Mesenchymal stem cell (in vitro differentiated cells and primary cell): ENCODE measurements around the gene GABRA4.

Experiments used
- DNase-seq: peaks from one replicate; pipeline ENCODE4 v3.0.0-alpha.2; 2013
- H2AFZ ChIP-seq: one replicate; pipeline ENCODE4 v1.6.1; 2013; ENCODE audit warnings: low read depth, mild to moderate bottlenecking, control low read depth, inconsistent platforms, low read length, moderate library complexity
- H2AK5ac ChIP-seq: 2 replicates; pipeline ENCODE4 v1.6.1; 2013; ENCODE audit warnings: low read length, moderate library complexity, mild to moderate bottlenecking, inconsistent platforms; ENCODE audit not compliant: severe bottlenecking
- H2BK120ac ChIP-seq: one replicate; pipeline ENCODE4 v1.6.1; 2013; ENCODE audit warnings: low read depth, mild to moderate bottlenecking, inconsistent platforms, low read length, moderate library complexity
- H2BK12ac ChIP-seq, 2 experiments: one replicate each; pipeline ENCODE4 v1.6.1; 2013; ENCODE audit warnings: inconsistent platforms in 2 of 2, low read length in 2 of 2, mild to moderate bottlenecking in 2 of 2, moderate library complexity in 2 of 2, control low read depth in 1 of 2
- H2BK15ac ChIP-seq: one replicate; pipeline ENCODE4 v1.6.1; 2013; ENCODE audit warnings: mild to moderate bottlenecking, low read depth, inconsistent platforms; ENCODE audit not compliant: poor library complexity, severe bottlenecking
- H2BK5ac ChIP-seq: 2 replicates; pipeline ENCODE4 v1.6.1; 2013; ENCODE audit warnings: low read depth, mild to moderate bottlenecking, low read length, control low read depth, inconsistent platforms; ENCODE audit not compliant: poor library complexity, severe bottlenecking
- H3K14ac ChIP-seq, 2 experiments: one replicate each; pipeline ENCODE4 v1.6.1; 2013; ENCODE audit warnings: inconsistent platforms in 2 of 2, low read length in 2 of 2, control low read depth in 1 of 2, mild to moderate bottlenecking in 1 of 2, moderate library complexity in 1 of 2
- H3K18ac ChIP-seq, 2 experiments: one replicate each; pipeline ENCODE4 v1.6.1; 2013; ENCODE audit warnings: inconsistent platforms in 2 of 2, low read length in 2 of 2, control low read depth in 1 of 2, low read depth in 1 of 2, mild to moderate bottlenecking in 1 of 2
- H3K23ac ChIP-seq, 2 experiments: one replicate each; pipeline ENCODE4 v1.6.1; 2013; ENCODE audit warnings: inconsistent platforms in 2 of 2, low read length in 2 of 2, mild to moderate bottlenecking in 2 of 2, moderate library complexity in 2 of 2, control low read depth in 1 of 2
- H3K27ac ChIP-seq: 2 replicates; pipeline ENCODE4 v1.5.1; 2013; ENCODE audit warnings: mild to moderate bottlenecking, moderate library complexity, low read length, control low read depth, inconsistent platforms; ENCODE audit not compliant: poor library complexity, severe bottlenecking
- H3K27me3 ChIP-seq, 2 experiments: 2 replicates each; pipeline versions ENCODE4 v1.6.1 to v1.7.0; 2013; ENCODE audit warnings: low read length in 2 of 2, mild to moderate bottlenecking in 2 of 2, moderate library complexity in 2 of 2, control low read depth in 1 of 2, inconsistent platforms in 1 of 2; ENCODE audit not compliant: control insufficient read depth in 1 of 2, insufficient read depth in 1 of 2
- H3K36me3 ChIP-seq, 2 experiments: 2 replicates each; pipeline versions ENCODE4 v1.6.1 to v1.7.0; 2013; ENCODE audit warnings: low read length in 2 of 2, control low read depth in 1 of 2, inconsistent platforms in 1 of 2, low read depth in 1 of 2, mild to moderate bottlenecking in 1 of 2; ENCODE audit not compliant: insufficient read depth in 2 of 2, control insufficient read depth in 1 of 2
- H3K4ac ChIP-seq, 2 experiments: one replicate each; pipeline ENCODE4 v1.6.1; 2013; ENCODE audit warnings: inconsistent platforms in 2 of 2, low read length in 2 of 2, mild to moderate bottlenecking in 2 of 2, moderate library complexity in 2 of 2, control low read depth in 1 of 2, low read depth in 1 of 2
- H3K4me1 ChIP-seq: 2 replicates; pipeline ENCODE4 v1.6.1; 2013; ENCODE audit warnings: low read depth, low read length, control low read depth; ENCODE audit not compliant: control insufficient read depth, insufficient read depth
- H3K4me2 ChIP-seq: 2 replicates; pipeline ENCODE4 v1.6.1; 2013; ENCODE audit warnings: low read length, mild to moderate bottlenecking, inconsistent platforms; ENCODE audit not compliant: poor library complexity, severe bottlenecking
- H3K4me3 ChIP-seq, 2 experiments: 2 replicates each; pipeline versions ENCODE4 v1.5.1 to v1.7.0; 2013; ENCODE audit warnings: low read length in 2 of 2, mild to moderate bottlenecking in 2 of 2, control low read depth in 1 of 2, low read depth in 1 of 2; ENCODE audit not compliant: insufficient read depth in 1 of 2
- H3K79me1 ChIP-seq: replicated peaks from 2 replicates; pipeline ENCODE4 v1.6.1; 2013; ENCODE audit warnings: mild to moderate bottlenecking, control low read depth, low read length, inconsistent platforms; ENCODE audit not compliant: poor library complexity, severe bottlenecking
- H3K9ac ChIP-seq: 2 replicates; pipeline ENCODE4 v1.7.0; 2013; ENCODE audit warnings: mild to moderate bottlenecking, low read length, moderate library complexity
- H3K9me3 ChIP-seq: 2 replicates; pipeline ENCODE4 v1.7.0; 2013; ENCODE audit warnings: mild to moderate bottlenecking, low read length; ENCODE audit not compliant: control insufficient read depth
- H4K8ac ChIP-seq: one replicate; pipeline ENCODE4 v1.6.1; 2013; ENCODE audit warnings: inconsistent platforms, mild to moderate bottlenecking, low read length, moderate library complexity
- H4K91ac ChIP-seq: one replicate; pipeline ENCODE4 v1.6.1; 2013; ENCODE audit warnings: mild to moderate bottlenecking, low read length, inconsistent platforms
- WGBS: methylation state at CpG from one replicate; pipeline ENCODE4 v1.1.7; 2013; ENCODE audit warnings: mixed read lengths; 5-methylcytosine and 5-hydroxymethylcytosine counted together

The GABRA4 gene

DNA sequence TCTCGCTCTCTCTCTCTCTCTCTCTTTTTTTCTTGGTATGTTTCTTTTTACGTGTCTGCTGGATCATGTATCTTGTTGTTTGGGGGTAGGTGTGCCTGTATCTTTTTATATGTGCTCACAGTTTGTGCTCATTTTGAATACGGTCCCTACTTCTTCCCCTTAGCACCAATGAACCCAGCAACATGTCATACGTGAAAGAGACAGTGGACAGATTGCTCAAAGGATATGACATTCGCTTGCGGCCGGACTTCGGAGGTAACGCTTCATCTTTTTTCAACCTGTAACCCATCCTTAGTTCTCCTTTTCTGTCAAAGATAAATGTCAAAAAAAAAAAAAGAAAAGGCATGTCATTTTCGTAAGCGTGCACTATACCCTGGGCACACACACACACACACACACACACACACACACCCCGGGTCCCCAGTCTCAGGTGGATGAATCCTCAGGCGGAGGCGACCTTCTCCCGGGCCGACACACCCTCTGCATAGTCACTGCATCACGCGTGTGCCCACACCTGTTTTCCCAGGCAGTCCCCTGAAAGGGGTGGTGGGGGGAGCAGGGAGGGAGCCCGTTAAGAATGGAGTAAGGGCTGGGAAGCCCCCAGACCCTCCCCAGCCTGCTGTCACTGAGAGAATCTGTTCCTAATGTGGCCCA is 38.5 kb upstream of the GABRA4 start:
- H3K27ac ChIP-seq = no peak overlapping the region
- no peak overlapping the region for H2BK5ac ChIP-seq
- H2BK12ac ChIP-seq = no peak overlapping the region
- no peak for DNase-seq
- no peaks in the 10 kb centered on the region for H3K79me1 ChIP-seq
- no peak overlapping the region for H3K14ac ChIP-seq
- WGBS = under 1% methylated on average over 10 of the region's 19 CpGs
- H2AFZ ChIP-seq = peak overlapping the region; percentile 75
- H4K8ac ChIP-seq = no peak overlapping the region
- no peak overlapping the region for H2AK5ac ChIP-seq
- H2BK15ac ChIP-seq = no peak overlapping the region
- H3K18ac ChIP-seq = peak overlapping the region; percentile 23 to 64
- peak overlapping the region in 1 of 2 experiments; percentile 55 for H3K4ac ChIP-seq
- H2BK120ac ChIP-seq = no peak overlapping the region
- H3K4me2 ChIP-seq = peak overlapping the region; percentile 87
- H3K27me3 ChIP-seq = peaks cover 0 to 49% of the 10 kb centered on the region in 2 experiments
- H4K91ac ChIP-seq = no peak overlapping the region
- peaks cover 8% of the 10 kb centered on the region for H3K4me1 ChIP-seq
- no peaks in the 10 kb centered on the region for H3K9me3 ChIP-seq
- H3K9ac ChIP-seq = peak overlapping the region; percentile 21
- H3K4me3 ChIP-seq = peak overlapping the region; percentile 58 to 77
- no peaks in the 10 kb centered on the region for H3K36me3 ChIP-seq
- no peak overlapping the region for H3K23ac ChIP-seq

- Histone ChIP-seq H3K27ac (no peak within 1 kb of the TSS), H3K9me3 (no peaks in the 10 kb centered on the region), H3K23ac (no peak within 1 kb of the TSS), H2BK15ac (no peak within 1 kb of the TSS), H3K4me2 (peak within 1 kb of the TSS; percentile 87), H2AK5ac (no peak within 1 kb of the TSS), H3K9ac (peak within 1 kb of the TSS; percentile 21), H2AFZ (peak within 1 kb of the TSS; percentile 75), H2BK12ac (peak within 1 kb of the TSS in 1 of 2 experiments; percentile 29), H3K4ac (peak within 1 kb of the TSS in 1 of 2 experiments; percentile 55), H2BK120ac (no peak within 1 kb of the TSS), H4K91ac (no peak within 1 kb of the TSS), H3K4me1 (peaks cover 8% of the 10 kb centered on the region), H3K18ac (peak within 1 kb of the TSS; percentile 23 to 64), H3K79me1 (no peaks in the 10 kb centered on the region), H4K8ac (no peak within 1 kb of the TSS), H2BK5ac (no peak within 1 kb of the TSS), H3K27me3 (peaks cover 0 to 44% of the 10 kb centered on the region in 2 experiments), H3K14ac (no peak within 1 kb of the TSS), H3K36me3 (no peaks in the 10 kb centered on the region), H3K4me3 (peak within 1 kb of the TSS; percentile 58 to 77)
- WGBS = 6% methylated on average over 20 of the region's 20 CpGs
- DNase-seq = peak; percentile 70
Observed at GRCh38 chr4:47031011-47031678, 37.8 kb upstream of the GABRA4 start, which contains the start of gene GABRB1. Gene GABRB1, plus strand, starts transcription at chr4:47031567.

DNA sequence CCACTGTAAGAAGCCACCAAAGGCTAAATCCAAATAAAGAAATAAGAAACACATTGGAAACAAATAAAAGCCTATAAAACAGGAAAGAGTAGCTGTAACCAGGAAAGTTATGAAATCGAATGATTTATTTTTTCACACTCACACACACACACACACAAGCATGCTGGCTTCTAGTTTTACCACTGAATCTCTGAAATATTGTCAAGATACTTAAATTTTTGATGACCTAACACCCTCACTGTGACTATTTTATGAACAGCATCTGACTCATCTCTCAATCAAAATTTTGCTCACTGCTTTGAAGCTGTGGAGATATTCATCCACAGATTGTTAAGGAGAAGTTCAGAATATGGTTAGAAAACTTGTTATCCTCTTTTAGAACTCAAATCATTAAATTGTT is 24.1 kb upstream of the GABRA4 start:
- Histone ChIP-seq H2AK5ac (no peak overlapping the region), H3K9me3 (no peaks in the 10 kb centered on the region), H3K9ac (no peak overlapping the region), H4K8ac (no peak overlapping the region), H4K91ac (no peak overlapping the region), H3K4me3 (no peak overlapping the region), H2BK15ac (no peak overlapping the region), H3K23ac (no peak overlapping the region), H3K36me3 (no peaks in the 10 kb centered on the region), H3K18ac (no peak overlapping the region), H3K27ac (no peak overlapping the region), H2BK120ac (no peak overlapping the region), H3K14ac (no peak overlapping the region), H3K79me1 (no peaks in the 10 kb centered on the region), H3K27me3 (no peaks in the 10 kb centered on the region), H3K4ac (no peak overlapping the region), H2BK5ac (no peak overlapping the region), H3K4me2 (no peak overlapping the region), H3K4me1 (no peaks in the 10 kb centered on the region), H2BK12ac (no peak overlapping the region), H2AFZ (no peak overlapping the region)
- WGBS = 80% methylated on average over 1 of the region's 1 CpG
- peak; percentile 46 for DNase-seq

- Histone ChIP-seq H3K23ac (no peak overlapping the region), H3K4me1 (no peaks in the 10 kb centered on the region), H4K91ac (no peak overlapping the region), H3K4me2 (no peak overlapping the region), H2BK15ac (no peak overlapping the region), H2AFZ (no peak overlapping the region), H3K79me1 (no peaks in the 10 kb centered on the region), H2BK12ac (no peak overlapping the region), H3K27me3 (no peaks in the 10 kb centered on the region), H2BK120ac (no peak overlapping the region), H3K27ac (no peak overlapping the region), H2AK5ac (no peak overlapping the region), H3K9me3 (no peaks in the 10 kb centered on the region), H2BK5ac (no peak overlapping the region), H3K9ac (no peak overlapping the region), H3K14ac (no peak overlapping the region), H3K4ac (no peak overlapping the region), H3K4me3 (no peak overlapping the region), H3K36me3 (no peaks in the 10 kb centered on the region), H3K18ac (no peak overlapping the region), H4K8ac (no peak overlapping the region)
- WGBS = 88% methylated on average over 2 of the region's 4 CpGs
- DNase-seq = peak; percentile 30
Observed at GRCh38 chr4:47017081-47017480, 23.7 kb upstream of the GABRA4 start.
